Transverse colon (tissue), 4 donors: Measurements from ENCODE around the gene LRP1.

ENCODE experiments used
- CTCF ChIP-seq, 5 experiments: fragments of 200-600 bp in 3 of 5; fragments of 450-650 bp in 2 of 5; sonication (generic) in 3 of 5; IDR thresholded peaks; 1 replicate in 2 of 5; 2 replicates in 3 of 5; pipeline ENCODE4 v1.5.1; 2016 to 2017; ENCODE audit warnings: antibody characterized with exemption in 5 of 5, inconsistent platforms in 3 of 5, mild to moderate bottlenecking in 2 of 5, moderate library complexity in 1 of 5
- POLR2A ChIP-seq: fragments of 450-650 bp; IDR thresholded peaks from one replicate; pipeline ENCODE4 v1.6.1; 2016; ENCODE audit warnings: antibody characterized with exemption, mild to moderate bottlenecking, moderate library complexity
- POLR2AphosphoS5 ChIP-seq, 3 donors: sonication (generic); formaldehyde crosslinking; IDR thresholded peaks; one replicate each; pipeline ENCODE4 v1.6.1; 2016; ENCODE audit warnings: antibody characterized with exemption in 3 of 3

- TF ChIP-seq POLR2AphosphoS5 (IDR thresholded peaks at IDR 0.05) (no peak), CTCF (IDR thresholded peaks at IDR 0.05) (no peak), POLR2A (no peak)
Measured at GRCh38 chr12:57126561-57126960, 1.7 kb upstream of the LRP1 start.
